HS-5 (cell line): ENCODE measurements around the gene SALL1.

Source experiments
- DNase-seq: peaks from one replicate; pipeline ENCODE4 v3.0.0-alpha.2; 2012; ENCODE audit warnings: low read depth

Gene SALL1

DNA sequence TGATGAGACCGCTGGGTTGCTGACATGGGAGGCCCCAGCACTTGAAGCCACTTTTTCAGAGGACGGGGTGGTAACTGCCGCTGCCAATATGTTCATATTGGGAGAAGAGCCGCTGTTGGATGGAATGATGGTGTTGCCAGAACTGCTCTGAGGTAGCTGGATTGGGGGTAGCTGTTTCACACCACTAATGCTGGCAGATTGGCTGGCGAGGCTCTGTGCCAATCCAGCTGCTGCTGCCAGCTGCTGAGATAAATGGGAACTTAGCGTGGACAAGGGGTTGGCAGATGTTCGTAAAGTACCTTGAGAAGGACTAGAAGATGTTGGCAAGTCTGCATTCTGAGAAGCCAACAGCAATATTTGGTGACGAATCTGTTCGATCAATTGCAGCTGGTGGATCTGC is 10.0 kb downstream of the SALL1 start:
- no peak for DNase-seq

DNA sequence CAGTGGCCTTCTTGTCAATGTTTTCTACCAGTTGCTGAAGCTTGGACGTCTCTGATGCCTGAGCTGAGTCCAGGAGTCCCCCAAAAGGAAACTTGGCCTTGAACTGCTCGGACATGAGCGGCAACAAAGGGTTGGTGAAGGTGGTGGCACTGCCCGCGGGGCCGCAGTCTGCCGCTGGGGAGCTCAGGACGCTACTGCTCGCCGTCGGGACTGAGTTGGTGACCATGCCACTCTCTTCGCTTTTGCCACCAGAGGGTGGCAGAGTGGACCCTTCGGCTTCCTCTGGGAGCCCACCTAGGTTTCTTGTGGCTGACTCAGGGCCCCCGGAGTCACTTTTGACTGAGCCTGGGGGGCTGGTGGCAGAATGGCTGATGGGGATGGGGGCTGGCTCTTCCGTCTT is 11.0 kb downstream of the SALL1 start:
- DNase-seq, result no peak

- no peak for DNase-seq
Measured at GRCh38 chr16:51139568-51139967, 11.5 kb downstream of the SALL1 start.

DNA sequence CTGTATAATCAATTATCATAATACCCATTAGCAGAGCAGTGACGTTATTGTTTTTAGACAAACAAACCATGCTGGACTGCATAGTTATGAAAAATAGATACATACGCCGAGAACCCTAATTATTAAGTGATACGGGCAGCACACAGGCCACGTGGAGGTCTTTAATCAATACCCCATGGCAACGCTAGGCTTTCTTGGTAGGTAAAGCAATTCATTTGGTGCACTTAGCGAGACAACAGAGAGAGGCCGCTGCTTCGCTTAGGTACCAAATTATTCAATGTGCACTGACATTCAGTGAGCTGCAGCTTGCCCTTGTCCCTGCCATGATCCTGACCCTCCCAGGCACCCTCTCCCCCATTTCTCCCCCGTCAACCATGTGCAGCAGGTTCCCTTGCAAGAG is 12.9 kb downstream of the SALL1 start:
- DNase-seq, result no peak

DNA sequence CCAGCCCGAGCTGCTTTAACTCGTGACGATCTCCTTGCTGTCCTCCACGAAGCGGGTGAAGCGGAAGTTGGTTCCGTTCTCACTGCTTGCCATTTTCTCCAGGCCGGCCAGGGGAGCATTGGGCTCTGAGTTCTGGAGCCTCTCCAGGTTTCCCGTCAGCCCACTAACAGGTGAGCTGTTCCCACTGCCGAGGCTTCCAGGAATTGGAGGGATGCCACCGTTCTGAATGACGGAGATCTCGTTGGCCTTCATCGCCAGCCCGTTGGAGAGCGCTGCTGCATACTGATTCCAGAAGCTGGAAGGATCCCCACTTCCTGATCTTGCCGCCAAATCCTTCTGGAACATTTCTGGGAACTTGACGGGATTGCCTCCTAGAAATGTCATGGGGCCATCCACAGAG is 14.0 kb downstream of the SALL1 start:
- DNase-seq, result no peak

DNA sequence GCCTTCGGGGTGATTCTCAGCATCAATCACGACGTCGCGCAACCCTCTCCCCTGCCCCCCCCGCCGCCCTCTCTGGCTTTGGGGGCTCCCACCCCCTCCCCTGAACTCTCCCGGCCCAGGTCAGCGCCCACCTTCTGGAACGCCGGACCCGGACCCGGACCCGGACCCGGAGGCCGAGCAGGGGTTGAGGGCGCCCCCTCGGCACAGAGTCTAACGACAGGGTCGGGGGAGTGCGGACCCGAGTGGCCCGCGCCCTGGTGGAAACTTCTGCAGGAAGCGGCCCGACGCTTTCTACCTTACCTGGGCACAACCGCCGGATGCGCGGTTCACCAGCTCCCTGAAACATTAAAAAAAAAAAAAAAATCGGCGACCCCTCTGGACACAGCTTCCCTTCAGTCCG is 16.2 kb downstream of the SALL1 start:
- no peak for DNase-seq

DNA sequence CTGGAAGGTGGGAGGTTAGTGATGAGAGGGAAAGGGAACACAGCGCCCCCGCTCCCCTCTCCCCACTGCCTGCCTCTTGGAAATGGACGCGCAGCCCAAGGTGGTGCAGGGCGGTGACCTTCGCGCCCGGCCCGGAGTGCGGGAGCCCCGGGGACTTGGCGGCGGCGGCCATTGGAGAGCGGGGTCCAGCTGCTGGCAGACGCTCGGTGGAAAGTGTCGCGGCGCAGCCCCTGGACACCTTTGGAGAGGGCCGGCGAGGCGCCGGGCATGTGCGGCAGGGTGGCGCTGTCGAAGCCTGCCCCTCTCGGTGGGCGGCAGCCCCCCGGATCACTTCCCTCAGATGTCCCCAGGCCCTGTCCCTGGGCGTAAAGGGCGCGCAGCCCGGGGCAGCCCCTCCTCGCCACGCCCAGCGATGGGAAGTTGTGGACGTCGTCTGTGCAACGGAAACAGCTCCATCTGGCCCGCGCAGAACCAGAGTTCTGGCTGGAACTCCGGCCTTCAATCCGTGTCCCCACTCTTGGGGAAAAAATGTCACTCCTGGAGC is 16.7 kb downstream of the SALL1 start:
- no peak for DNase-seq

- no peak for DNase-seq
Measured at GRCh38 chr16:51133688-51134087, 17.4 kb downstream of the SALL1 start.

DNA sequence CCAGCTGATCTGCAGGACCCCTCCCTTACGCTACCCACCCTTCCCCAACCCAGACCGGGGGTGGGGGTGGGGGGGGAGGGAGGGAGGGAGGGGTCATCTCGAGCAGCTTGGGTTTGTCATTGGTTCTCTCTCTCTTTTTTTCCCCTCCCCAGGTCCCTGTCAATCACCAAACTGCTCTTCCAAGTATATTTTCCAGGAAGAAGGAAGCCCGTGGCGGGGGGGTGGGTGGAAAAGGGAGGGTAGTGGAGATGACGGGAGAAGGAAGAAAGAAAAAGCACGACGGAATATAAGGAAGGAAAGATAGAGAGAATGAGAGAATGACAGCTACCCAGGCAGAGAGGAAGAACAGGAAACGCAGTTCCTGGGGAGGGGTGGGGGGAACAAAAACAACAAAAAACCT is 17.9 kb downstream of the SALL1 start:
- DNase-seq, result no peak

- DNase-seq, result no peak
Measured at GRCh38 chr16:51132490-51133115, 18.5 kb downstream of the SALL1 start.

- no peak for DNase-seq
Measured at GRCh38 chr16:51131619-51132018, 19.5 kb downstream of the SALL1 start.

GRCh38 chr16:51129105-51129504 is 22.0 kb downstream of the SALL1 start:
- DNase-seq, result no peak

DNA sequence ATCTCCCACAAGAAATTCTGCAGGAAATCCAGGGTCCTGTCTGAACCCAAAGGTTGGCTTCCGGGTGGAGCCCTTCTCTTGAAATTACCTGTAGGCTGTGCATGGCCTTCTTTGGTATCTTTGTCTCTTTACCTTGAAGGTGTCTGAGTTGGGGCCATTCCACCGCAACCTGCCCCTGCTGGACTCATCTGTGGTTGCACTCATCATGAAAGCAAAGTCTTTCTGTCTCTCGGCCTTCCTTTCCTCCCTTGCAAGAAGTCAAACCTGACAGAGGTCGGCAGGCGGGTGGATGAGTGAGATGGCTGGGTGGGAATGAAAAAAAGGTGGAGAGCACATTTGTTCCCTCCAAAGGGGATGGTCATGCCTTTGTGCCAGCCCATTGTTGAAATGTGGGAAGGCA is 25.1 kb downstream of the SALL1 start:
- DNase-seq, result no peak

DNA sequence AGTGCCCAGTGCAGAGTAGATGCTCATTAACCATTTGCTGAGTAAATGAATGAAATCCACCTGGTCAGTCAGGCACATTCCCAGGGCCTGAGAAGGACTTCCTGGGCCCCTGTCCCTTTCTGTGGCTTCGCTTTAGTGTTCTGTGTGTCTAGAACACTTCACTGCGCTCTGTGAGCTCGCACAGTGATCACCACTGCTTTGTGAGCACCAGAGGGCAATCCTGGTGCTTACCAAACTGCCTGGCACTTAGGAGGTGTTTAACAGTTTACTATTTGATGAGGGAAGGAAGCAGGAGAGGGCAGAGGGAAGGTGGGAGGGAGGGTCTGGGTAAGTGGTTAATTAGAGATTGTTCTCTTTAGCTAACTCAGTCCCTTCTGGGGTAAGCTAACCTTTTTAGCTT is 26.2 kb downstream of the SALL1 start:
- no peak for DNase-seq

DNA sequence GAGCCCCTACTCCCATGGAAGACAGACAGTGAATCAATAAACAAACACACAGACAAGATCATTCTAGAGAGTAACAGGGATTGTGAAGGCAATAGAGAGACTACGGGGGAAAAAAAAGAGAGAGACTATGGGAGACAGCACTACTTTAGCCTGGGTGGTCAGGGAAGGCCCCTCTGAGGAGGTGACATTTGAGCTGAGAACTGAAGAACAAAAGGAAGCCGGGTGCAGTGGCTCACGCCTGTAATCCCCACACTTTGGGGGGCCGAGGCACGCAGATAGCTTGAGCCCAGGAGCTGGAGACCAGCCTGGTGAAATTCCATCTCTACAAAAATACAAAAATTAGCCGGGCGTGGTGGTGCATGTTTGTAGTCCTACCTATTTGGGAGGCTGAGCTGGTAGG is 29.2 kb downstream of the SALL1 start:
- no peak for DNase-seq

DNA sequence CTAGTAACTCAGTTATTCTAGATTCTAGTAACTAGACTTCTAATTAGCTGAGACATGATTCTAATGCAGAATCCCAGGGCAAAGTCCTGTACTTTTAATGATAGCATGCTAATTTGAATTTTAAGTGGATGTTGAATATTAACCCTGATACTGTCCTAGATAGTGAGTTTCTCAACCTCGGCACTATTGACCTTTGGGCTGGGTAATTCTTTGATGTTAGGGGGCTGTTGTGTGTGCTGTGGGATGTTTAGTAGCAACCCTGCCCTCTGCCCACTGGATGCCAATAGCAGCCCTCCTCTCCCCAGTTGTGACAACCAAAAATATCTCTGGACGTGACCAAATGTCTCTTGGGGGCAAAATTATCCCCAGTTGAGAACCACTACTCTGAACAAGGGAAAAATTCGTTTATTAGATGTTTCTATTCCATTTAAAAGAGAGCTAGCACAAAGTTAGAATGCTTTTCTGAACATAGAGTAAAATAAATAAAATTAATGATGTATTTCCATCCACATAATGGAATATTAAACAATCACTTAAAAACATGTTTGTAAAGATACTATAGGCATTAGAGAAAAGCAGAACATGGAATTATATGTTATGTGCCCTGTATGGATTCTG is 30.2 kb downstream of the SALL1 start:
- no peak for DNase-seq

DNA sequence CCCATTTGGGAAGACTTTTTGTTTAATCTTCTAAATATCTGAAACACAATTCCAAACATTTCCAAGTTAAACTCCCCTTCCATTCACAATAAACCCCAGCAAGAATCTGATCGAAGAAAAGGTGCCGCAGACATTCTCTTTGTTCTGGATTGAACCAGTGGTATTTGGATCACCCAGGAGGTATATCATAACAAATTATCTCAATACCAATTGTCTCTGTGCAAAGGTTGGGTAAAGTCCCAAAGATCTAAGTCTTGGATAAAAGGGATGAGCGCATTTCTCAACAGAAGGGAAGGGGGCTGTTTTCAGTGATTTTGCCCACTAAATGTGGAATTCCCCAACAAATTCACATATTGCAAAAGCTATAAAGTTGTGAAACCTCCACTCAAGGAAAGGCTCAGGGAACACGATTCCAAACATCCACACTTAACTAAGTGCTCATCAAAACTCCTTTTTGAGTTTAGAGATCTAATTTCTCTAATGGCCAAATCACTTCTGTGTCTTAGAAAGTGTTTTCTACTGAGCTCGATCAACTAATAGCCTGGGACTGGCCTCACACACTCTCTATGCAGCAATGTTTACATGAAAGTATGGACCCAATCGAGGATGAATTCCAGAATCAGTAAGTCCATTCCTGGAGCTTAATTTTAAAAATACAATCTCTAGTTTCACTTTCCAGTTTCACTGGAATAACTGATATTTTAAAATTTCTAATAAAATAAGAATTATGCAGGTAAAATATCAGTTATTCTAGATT is 30.9 kb downstream of the SALL1 start:
- no peak for DNase-seq

- no peak for DNase-seq
Measured at GRCh38 chr16:51119556-51119955, 31.5 kb downstream of the SALL1 start.

- DNase-seq, result no peak
Measured at GRCh38 chr16:51116353-51116752, 34.7 kb downstream of the SALL1 start.

GRCh38 chr16:51114382-51114781 is 36.7 kb downstream of the SALL1 start:
- DNase-seq, result no peak

GRCh38 chr16:51113236-51114125 is 37.6 kb downstream of the SALL1 start:
- DNase-seq, result no peak

DNA sequence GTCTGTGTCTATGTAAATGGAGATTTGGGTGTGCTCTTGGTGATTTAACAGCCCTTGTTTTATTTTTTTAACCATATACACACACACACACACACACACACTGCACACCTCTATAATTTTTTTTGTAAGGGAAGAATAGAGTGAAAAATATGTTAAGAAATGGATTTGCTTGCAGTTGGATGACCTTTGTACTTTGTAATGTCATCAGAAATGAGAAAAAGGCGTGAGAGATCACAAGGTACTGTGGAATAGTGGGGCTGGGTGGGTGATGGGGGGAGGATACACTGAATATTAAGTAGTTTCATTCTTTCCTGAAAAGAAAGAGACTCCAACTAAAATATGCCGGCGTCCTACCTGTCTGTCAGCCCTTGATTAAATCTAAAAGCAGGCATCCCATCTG is 38.7 kb downstream of the SALL1 start:
- no peak for DNase-seq
